Ovary (tissue), 9 donors: ENCODE measurements around the gene ELL2. TPM values are rescaled to one million over a fixed set of nuclear protein-coding genes. Genes with fewer than 3 reads are reported as not detected.

ENCODE experiments used
- DNase-seq, 5 donors: peaks; one replicate each; pipeline ENCODE4 v3.0.0-alpha.2; 2019 to 2020
- H3K27ac ChIP-seq, 2 donors: fragments of 200-600 bp; one replicate each; pipeline versions ENCODE4 v1.5.1 to v1.8.0; 2019 to 2022
- H3K27me3 ChIP-seq: fragments of 200-600 bp; one replicate; pipeline ENCODE4 v1.8.0; 2022
- H3K36me3 ChIP-seq: fragments of 200-600 bp; sonication (generic); one replicate; pipeline ENCODE4 v1.5.1; 2019
- H3K4me1 ChIP-seq: one replicate; pipeline ENCODE4 v1.8.1; 2013; ENCODE audit warnings: mild to moderate bottlenecking, moderate library complexity; ENCODE audit not compliant: insufficient read depth
- H3K4me3 ChIP-seq: fragments of 200-600 bp; sonication (generic); one replicate; pipeline ENCODE4 v1.5.1; 2017
- H3K9me3 ChIP-seq, 2 donors: fragments of 200-600 bp in 1 of 2; sonication (generic) in 1 of 2; one replicate each; pipeline versions ENCODE4 v1.5.1 to v1.8.1; 2013 to 2019; ENCODE audit warnings: mild to moderate bottlenecking in 1 of 2, moderate library complexity in 1 of 2
- EP300 ChIP-seq: sonication (generic); formaldehyde crosslinking; IDR thresholded peaks from one replicate; pipeline ENCODE4 v1.6.1; 2017; ENCODE audit warnings: antibody characterized with exemption
- POLR2A ChIP-seq: fragments of 450-650 bp; IDR thresholded peaks from one replicate; pipeline ENCODE4 v1.6.1; 2017; ENCODE audit warnings: antibody characterized with exemption, mild to moderate bottlenecking, moderate library complexity
- WGBS, 3 donors: extraction: QIAGEN DNeasy Blood & Tissue Kit in 1 of 3; methylation state at CpG; one replicate each; pipeline versions ENCODE4 v1.1.5 to v1.1.7; 2013 to 2017; 5-methylcytosine and 5-hydroxymethylcytosine counted together
- intact Hi-C, 4 donors: fragments of 100-400 bp; cut with DNase I; formaldehyde crosslinking; loops; one replicate each; pipeline versions ENCODE4 v1.11.0 to v1.15.1; 2022 to 2023
- polyA plus RNA-seq, 2 donors: library from polyadenylated mRNA; stranded (reverse); fragments of 200-250 nt in 1 of 2; fragments of 350-450 nt in 1 of 2; fragmentation: Illumina TruSeq in 1 of 2; extraction: RNeasy Lipid Tissue Mini Kit (QIAGEN cat#74804) in 1 of 2; gene quantifications; one replicate each; pipeline ENCODE4 v1.2.3, GENCODE V29; 2013 to 2014
- total RNA-seq, 7 donors: library from RNA; depleted of rRNA in 2 of 7; stranded (reverse); fragments of >200 nt in 2 of 7; fragmentation: NEBNext Ultra II Directional in 3 of 7; extraction: Animal tissue kit (Norgen Biotek cat#: 25700) in 3 of 7; gene quantifications; one replicate each; pipeline versions ENCODE4 v1.1.0 to v1.2.4, GENCODE V29; 2016 to 2023
- TF ChIP-seq, protein P1 (sequence below), 3 donors: fragments of 450-650 bp in 2 of 3; fragments of 200-600 bp in 1 of 3; IDR thresholded peaks; one replicate each; pipeline versions ENCODE4 v1.5.1 to v1.8.0; 2016 to 2022; ENCODE audit warnings: antibody characterized with exemption in 3 of 3, mild to moderate bottlenecking in 1 of 3
- donor health status: DM: no; HTN: no; CAD: no; lungs with moderate emphysema.
- donor health status: DM: no; HTN: no; CAD: no.
- donor health status: Bipolar disorder and iron deficiency.
- donor health status: DM: yes; HTN: yes; CAD: no.
- donor health status: DM: no; HTN: no; CAD: no.
- donor health status: DM: yes; HTN: yes; CAD: no.

Gene ELL2
- total and polyA plus RNA-seq, 9 donors, result 7.2 to 73.2 (median 25.1) TPM

DNA sequence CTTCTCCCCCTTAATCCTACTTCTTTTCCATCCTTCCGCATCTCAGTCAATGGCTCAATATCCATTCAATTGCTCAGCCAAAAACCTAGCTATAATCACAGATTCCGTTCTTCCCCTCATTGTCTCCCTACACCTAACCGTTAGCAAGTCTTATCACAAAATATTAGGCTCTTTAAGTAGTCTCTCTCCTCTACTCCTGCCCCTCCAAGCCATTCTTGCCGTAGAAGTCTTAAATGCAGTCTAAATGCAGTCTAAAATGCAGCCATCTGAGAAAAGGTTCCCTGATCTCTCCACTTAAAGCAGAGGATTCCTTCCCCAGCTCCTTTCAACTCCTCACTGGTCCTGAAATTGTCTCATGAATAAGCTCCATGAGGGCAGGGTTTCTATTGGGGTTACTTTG lies 57.8 kb downstream of the ELL2 start:
- intact Hi-C loops, result no loop called here
- no peak overlapping the region for H3K4me3 ChIP-seq
- H3K27ac ChIP-seq, result no peak overlapping the region
- H3K4me1 ChIP-seq, result peaks cover 6% of the 10 kb centered on the region
- H3K9me3 ChIP-seq, result no peaks in the 10 kb centered on the region
- no peak for DNase-seq
- WGBS, 3 donors, result 96 to 97% (median 96%) methylated on average over 4 of the region's 4 CpGs
- no peaks in the 10 kb centered on the region for H3K36me3 ChIP-seq
- no peaks in the 10 kb centered on the region for H3K27me3 ChIP-seq
- TF ChIP-seq POLR2A (no peak), EP300 (no peak)
- TF ChIP-seq, protein P1, sequence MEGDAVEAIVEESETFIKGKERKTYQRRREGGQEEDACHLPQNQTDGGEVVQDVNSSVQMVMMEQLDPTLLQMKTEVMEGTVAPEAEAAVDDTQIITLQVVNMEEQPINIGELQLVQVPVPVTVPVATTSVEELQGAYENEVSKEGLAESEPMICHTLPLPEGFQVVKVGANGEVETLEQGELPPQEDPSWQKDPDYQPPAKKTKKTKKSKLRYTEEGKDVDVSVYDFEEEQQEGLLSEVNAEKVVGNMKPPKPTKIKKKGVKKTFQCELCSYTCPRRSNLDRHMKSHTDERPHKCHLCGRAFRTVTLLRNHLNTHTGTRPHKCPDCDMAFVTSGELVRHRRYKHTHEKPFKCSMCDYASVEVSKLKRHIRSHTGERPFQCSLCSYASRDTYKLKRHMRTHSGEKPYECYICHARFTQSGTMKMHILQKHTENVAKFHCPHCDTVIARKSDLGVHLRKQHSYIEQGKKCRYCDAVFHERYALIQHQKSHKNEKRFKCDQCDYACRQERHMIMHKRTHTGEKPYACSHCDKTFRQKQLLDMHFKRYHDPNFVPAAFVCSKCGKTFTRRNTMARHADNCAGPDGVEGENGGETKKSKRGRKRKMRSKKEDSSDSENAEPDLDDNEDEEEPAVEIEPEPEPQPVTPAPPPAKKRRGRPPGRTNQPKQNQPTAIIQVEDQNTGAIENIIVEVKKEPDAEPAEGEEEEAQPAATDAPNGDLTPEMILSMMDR (IDR thresholded peaks at IDR 0.05), result no peak

DNA sequence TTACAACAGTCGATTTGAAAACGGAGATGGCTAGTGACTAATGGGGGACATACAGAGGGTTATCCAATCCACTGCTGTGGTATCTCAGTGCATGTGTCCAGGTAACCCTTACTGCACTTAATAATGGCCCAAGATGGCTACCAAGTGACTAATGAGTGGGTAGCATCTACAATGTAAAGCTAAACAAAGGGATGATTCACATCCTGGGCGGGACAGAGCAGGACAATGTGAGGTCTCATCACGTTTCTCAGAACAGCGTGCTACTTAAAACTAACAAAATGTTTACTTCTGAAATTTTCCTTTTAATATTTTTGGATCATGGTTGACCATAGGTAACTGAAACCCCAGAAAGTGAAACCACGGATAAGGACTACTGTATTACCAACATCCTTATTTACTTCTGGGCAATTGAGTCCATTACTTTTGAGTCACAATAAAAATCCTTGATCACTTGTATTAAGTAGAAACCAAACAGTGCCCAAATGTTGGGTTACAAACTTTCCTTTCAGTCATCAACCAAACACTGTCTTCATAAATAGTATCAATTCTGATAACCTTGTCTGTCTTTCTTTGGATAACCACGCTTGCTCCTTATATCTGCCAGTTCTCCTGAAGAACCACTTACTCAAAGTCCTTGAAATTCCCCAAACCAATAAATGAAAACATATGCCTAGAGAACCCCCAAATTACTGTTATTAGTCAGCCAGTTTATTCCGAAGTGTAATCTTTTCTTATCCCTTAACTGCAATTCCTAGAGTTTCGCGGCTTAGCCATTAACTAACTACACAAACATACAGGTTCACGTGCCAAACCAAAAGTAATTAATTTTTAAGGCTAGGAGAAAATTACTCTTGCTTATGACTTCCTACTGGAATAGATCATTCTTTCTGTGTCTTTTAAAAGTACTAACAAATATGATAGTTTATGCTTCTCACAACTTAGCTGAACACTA lies 59.7 kb downstream of the ELL2 start:
- Histone ChIP-seq H3K9me3 (no peaks in the 10 kb centered on the region), H3K27me3 (no peaks in the 10 kb centered on the region), H3K27ac (no peak overlapping the region), H3K4me1 (no peaks in the 10 kb centered on the region), H3K4me3 (no peak overlapping the region), H3K36me3 (no peaks in the 10 kb centered on the region)
- no peak for DNase-seq
- intact Hi-C loops, result no loop called here
- 90 to 94% (median 92%) methylated on average over 11 of the region's 11 CpGs for WGBS, 3 donors
- TF ChIP-seq EP300 (no peak), POLR2A (no peak)
- TF ChIP-seq, protein P1 (IDR thresholded peaks at IDR 0.05), result no peak

DNA sequence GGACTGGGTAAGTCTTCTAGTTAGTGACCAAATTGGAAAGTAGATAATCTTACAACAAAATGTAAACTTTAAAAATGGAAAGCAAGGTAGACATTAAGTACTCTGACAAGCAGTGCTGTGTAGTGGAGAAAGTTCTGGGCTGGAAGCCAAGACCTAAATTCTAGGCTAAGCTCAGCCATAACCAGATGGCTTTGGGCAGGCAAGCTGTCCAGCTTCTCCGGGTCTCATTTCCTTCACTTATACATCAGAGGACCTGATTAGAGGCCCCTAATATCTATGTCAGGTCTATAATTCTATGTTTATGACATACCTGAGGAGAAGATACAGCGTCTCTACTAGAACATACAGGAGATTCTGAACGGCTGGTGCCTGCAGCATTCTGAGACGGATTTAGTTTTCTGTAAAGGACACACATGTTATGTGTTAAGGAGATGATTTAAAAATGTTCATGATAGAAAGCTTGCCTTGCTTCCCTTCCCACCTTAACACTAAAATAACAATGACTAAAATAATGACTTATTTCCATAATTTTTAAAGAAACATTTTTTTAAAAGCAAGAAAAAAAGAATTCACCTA lies 61.2 kb downstream of the ELL2 start:
- H3K9me3 ChIP-seq, result no peaks in the 10 kb centered on the region
- TF ChIP-seq, protein P1 (IDR thresholded peaks at IDR 0.05), result no peak
- TF ChIP-seq POLR2A (no peak), EP300 (no peak)
- H3K4me3 ChIP-seq, result no peak overlapping the region
- no peaks in the 10 kb centered on the region for H3K27me3 ChIP-seq
- H3K27ac ChIP-seq, result no peak overlapping the region
- WGBS, 3 donors, result 51 to 68% (median 57%) methylated on average over 4 of the region's 4 CpGs
- intact Hi-C loops, result no loop called here
- no peaks in the 10 kb centered on the region for H3K36me3 ChIP-seq
- no peak for DNase-seq
- no peaks in the 10 kb centered on the region for H3K4me1 ChIP-seq

DNA sequence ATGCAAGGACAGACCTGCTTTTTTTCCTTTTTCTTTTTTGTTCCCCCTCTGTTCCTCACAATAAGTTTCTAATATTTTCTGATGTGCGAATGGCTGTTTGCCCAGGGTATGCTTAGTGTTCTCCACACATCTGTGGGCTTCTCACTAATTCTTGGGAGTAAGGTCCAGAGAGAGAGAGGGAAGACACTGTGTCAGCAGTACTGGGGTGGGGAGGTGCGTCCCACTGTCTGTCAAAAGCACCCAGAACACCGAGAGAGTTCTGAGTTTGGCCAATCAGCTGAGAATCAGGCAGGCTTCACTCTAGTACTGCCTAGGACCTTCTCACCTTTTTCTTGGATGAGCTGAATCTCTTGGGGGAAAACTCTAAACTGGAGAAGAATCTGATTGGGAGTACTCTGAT lies 61.8 kb downstream of the ELL2 start:
- H3K36me3 ChIP-seq, result no peaks in the 10 kb centered on the region
- H3K27me3 ChIP-seq, result no peaks in the 10 kb centered on the region
- 79 to 88% (median 81%) methylated on average over 3 of the region's 3 CpGs for WGBS, 3 donors
- H3K4me1 ChIP-seq, result no peaks in the 10 kb centered on the region
- no peak overlapping the region for H3K27ac ChIP-seq
- no peaks in the 10 kb centered on the region for H3K9me3 ChIP-seq
- no peak overlapping the region for H3K4me3 ChIP-seq
- no peak for DNase-seq
- TF ChIP-seq POLR2A (no peak), EP300 (no peak)
- TF ChIP-seq, protein P1 (IDR thresholded peaks at IDR 0.05), result no peak
- intact Hi-C loops, result no loop called here
